IPS-NIHi7 (cell line): ENCODE data around the gene ROM1.
A peak's percentile ranks its signal among the peaks of the same experiment; 100 is the strongest.
"Not testable (repeated sequence)": the region's sequence is repeated elsewhere in the genome, so short reads cannot be mapped to it uniquely, and the experiment has no call there.

ENCODE experiments used
- DNase-seq: peaks from one replicate; pipeline ENCODE4 v3.0.0; 2012; ENCODE audit warnings: mixed read lengths; ENCODE audit errors: extremely low spot score

The ROM1 gene

DNA sequence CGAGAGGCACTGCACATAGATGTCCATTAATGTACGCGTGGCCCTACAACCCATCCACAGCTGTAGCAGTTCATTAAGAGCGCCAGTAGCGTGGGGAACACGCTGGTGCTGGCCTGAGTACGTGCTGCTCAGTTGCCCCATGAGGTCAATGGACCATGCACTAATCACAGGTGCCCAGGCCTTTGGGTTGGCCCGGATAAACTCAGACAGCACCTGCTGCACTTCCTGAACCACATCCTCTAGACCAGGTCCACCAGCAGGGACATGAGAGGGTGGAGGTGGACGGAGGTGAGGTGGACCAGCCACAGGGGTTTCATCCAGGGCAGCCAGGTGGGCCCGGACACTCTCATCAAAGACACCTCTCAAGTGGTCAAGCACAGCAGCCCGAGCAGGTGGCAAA, 36.4 kb downstream of the ROM1 start:
- DNase-seq, result no peak

DNA sequence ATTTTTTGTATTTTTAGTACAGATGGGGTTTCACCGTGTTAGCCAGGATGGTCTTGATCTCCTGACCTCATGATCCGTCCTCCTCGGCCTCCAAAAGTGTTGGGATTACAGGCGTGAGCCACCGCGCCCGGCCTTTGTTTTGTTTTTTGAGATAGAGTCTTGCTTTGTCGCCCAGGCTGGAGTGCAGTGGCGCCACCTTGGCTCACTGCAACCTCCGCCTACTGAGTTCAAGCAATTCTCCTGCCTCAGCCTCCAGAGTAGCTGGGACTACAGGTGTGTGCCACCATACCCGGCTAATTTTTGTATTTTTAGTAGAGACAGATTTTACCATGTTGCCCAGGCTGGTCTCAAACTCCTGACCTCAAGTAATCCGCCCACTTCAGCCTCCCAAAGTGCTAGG, 37.2 kb downstream of the ROM1 start:
- not testable (repeated sequence) for DNase-seq

DNA sequence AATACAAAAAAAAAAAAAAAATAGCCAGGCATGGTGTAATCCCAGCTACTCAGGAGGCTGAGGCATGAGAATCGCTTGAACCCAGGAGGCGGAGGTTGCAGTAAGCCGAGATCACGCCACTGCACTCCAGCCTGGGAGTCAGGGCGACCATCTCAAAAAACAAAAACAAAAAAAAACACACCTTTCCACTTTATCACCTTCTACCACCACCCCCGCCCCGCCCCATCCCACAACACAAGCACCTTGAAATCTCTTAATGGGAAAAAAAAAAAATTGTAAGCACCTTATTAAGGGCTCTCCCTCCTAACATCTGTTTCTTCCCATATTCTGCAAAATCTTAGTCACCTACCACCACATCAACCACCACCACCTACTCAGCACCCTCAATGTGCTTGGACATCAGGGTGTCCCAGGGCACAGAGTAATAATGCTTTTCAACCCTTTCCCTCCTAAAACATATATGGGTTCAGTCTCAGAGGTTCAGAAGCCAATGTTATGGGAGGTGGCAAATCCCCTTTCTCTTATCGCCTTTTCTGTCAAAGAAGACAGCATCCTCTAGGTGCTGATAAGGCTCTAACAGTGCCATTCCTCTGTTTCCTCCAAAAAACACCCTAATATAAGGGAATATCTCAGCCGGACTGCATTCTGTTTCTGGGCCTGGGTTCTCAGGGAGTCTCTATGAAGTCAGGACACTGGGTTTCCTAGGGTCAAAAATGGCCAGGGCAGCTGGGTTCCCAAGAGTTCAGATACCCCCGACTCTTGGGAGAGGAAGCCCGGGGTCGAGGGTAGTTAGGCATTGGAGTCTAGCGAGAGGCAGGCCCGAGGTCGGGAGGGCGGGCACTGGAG, 39.3 kb downstream of the ROM1 start:
- no peak for DNase-seq

DNA sequence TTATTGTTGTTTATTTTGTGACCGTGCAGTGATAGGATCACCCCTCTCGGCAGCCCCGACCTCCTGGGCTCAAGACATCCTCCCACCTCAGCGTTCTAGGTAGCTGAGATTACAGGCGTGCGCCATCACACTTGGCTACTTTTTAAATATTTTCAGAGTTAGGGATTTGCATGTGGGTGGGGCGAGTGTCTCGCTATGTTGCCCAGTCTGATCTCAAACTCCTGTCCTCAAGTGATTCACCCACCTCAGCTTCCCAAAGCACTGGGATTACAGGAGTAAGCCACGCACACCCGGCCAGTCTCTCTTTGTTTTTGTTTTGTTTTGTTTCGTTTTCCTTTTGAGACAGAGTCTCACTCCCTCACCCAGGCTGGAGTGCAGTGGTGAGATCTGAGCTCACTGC, 41.2 kb downstream of the ROM1 start:
- DNase-seq, result no peak

DNA sequence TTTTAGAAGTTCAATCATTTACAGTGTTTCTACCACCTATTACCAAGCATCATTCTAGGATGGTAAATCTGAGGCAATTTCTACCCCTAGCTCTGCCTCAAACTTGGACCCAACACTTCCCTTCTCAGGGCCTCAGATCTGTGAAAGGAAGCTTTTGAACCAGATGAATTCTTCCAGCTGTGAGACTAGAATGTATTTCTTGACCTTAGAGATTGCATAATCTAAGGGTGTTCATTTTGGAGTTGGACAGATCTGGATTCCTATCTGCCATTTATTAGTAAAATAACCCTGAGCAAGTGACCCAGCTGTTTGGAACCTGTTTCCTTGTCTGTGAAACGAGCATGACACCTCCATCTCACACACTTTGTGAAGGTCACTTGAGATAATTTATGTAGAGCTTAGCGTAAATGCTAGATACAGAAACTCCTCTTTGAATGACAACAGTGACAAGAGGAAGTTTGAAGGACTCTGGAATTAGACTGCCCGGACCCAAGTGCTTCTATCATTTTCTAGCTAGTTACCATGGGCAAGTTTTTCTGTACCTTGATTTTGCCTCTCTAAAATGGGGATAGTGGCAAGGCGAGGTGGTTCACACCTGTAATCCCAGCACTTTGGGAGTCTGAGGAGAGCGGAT, 43.9 kb downstream of the ROM1 start:
- no peak for DNase-seq

DNA sequence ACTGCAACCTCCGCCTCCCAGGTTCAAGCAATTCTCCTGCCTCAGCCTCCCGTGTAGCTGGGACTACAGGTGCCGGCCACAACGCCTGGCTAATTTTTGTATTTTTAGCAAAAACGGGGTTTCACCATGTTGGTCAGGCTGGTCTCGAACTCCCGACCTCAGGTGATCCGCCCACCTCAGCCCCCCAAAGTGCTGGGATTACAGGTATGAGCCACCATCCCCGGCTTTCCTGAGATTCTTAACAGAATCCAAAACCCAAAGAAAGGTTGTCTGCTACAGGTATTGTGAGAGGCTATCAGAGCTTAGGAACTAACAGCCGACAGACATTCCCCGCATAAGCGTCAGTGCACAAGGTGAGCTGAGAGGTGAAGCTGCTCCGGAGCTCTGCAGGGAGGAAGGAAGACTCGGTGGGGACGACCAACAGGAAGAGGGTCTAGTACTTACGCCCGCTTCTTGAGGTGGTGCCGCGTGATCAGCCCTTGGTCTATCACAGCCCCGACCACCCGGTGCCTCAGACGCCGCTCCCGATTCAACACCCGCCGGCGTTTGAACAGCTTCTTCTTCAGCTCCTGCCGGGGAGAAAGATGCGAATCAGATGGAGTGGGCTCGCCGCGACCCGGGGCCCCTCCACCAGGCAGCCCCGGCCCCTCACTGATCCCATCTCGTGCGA, 51.5 kb downstream of the ROM1 start:
- DNase-seq, result peak; percentile 62
